ENCODE data around the gene AGAP3. TPM values are rescaled to one million over a fixed set of nuclear protein-coding genes. Genes with fewer than 3 reads are reported as not detected.

Gene AGAP3
- total RNA-seq, 1 donor from 2014 or later = 92.9 TPM

DNA sequence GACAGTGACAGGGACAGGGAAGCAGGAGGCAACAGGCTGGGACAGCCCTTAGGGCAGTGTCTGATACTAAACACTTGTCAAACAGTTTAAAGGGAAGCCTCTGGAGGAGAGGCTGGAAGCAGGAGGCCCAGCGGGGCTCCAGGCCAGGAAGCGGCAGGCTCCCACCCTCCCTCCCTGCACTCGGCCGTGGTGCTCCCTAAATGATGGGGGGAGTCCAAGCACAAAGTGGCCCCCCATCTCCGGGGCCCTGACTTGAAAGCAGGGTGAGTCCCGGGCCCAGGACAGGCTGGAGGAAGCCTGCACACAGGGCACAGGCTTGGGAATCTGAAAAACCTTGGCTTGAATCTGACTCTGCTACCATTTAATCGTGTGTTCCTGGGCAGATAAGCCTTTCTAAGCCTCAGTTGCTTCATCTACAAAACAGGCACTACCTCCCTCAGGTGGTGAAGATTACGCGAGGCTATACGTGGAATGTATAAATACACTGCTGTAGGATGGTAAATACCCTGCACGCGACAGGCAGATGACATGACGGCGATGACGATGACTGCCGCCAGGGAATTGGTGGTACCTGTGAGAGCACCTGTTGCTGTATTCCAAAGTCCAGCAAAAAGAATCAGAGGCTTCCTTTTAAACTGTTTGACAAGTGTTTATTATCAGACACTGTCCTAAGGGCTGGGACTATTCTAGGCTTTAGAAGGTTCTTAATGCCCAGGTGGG lies 47.2 kb downstream of the AGAP3 start:
- FAIRE-seq (no peak), DNase-seq (ENCODE audit: low spot score in 2 of 2) (peak in 1 of 2 donors; percentile 19)

DNA sequence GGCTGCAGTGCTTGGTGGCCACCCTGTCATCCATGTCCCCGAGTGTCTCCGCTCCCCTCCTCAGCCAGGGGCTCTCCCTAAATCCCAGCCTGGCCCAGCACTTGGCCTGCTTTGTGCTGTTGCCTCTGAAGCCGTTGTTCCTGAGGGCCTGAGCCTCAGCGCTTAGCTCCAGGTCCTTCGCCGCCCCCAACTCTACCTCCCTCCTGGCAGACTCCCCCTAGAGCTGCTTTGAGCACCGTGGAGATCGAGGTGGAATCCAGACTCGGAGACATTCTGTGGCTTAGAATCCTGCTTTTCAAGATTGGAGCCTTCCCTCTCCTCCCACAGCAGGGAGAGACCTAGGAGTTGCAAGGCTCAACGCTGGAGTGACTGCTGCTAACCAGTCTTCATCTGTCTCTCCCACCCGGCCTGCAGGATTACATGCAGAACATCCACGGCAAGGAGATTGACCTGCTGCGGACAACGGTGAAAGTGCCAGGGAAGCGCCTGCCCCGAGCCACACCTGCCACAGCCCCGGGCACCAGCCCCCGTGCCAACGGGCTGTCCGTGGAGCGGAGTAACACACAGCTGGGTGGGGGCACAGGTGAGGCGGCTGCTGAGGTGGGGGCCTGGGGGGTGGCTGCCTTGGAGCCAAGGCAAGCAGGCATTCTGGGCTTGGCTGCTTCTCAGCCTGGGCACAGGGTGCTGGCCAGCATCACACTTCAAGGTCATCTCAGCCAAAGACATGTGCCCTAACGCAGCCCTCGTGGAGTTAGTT lies 47.9 kb downstream of the AGAP3 start:
- no peak for FAIRE-seq

DNA sequence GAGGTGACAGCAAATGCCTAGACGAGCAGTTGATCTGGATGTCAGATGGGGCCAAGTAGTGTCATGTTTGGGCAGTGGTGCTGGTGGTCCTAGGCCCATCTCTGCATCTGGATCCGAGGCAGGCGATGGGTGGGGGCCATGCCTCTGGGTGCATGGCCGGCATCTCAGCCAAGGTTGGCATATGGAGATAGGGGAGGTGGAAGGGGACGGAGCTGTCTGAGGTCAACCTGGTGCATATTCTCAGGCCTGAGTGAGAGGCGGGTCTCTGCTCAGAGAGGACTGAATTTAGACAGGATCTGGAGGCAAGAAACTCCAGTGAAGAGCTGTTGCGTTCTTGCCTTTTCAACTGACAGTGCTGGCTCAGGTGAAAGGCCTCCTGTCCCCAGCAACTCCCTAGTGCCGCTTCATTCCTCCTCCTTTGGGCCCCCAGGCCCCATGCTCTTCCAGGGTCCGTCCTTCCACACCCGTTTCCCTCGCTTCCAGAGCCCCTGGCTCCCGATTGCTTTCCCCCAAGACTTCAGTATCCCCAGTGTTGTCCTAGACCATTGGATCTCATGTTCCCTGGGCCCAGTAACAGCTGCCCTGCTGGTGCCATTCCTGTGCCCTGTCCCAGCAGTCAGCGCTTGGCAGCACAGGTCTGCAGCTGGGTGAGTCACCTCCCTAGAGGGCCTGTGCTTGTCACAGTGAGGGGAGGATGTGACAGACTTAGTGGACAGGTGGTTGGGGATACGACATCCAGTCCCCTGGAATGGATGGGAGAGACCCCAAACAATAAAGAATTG lies 48.7 kb downstream of the AGAP3 start:
- FAIRE-seq = no peak
- peak in 1 of 2 donors; percentile 19 for DNase-seq (ENCODE audit: low spot score in 2 of 2)

More for the DNA sequence above, 47.9 kb downstream of the AGAP3 start:
- DNase-seq (ENCODE audit: low spot score in 2 of 2) = no peak

DNA sequence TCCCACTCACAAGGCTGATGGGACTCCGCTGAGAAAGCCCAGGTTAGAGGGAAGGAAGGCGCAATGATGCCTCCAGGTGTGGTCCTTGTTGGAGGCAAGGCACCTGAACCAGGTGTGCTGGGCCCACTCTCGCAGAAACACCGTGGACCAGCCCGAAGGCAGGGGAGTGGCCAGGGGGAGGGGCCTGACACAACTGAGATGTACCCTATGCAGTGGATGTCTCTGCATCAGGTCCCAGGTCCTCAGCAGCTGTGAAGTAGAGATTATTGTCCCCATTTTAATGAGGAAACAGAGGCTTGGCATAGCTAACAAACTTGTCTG lies 49.2 kb downstream of the AGAP3 start:
- DNase-seq (ENCODE audit: low spot score in 2 of 2) (peak in 1 of 2 donors; percentile 7), FAIRE-seq (no peak)

DNA sequence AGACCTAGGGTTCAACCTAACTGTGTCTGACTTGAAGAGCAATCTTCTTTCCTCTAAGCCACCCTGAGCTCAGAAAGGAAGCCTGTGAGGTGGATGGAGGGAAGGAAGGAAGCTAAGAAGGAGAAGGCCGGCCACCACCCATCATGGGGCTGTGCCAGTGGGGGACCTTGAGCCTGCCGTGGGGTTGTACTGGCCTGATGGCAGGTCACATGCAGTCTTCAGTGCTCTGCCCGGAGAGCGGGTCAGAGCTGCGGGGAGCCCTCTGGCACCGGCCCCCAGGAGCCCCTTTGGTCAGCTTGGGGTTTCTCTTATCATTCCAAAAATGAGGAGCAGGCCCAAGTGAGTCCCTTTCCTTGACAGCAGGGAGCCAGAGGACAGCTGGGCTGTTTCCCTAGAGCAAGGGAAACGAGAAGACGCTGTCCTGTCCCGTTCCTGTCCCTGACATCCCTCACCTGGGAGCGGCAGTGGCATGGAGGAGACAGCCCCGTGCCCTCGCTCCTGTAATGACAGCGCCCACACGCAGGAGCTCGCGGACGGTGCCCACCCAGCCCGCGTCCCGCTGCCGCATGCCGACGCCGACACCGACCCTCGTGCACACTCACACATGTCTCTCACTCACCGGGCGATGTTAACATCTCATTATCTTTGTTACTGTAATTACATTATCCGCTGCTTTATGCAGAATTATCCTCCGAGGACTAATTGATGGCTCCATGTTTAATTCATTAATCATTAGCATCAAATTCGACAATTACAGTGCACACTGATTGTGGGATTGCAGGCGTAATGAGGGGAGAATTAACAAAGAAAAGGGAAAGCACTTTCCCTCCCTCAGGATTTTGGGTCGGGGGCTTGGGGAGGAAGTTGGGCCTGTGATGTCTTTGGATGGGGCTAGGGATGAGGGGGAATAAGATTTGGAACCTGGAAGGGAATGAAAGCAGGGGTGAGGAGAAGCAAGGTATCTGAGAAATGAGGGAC lies 49.9 kb downstream of the AGAP3 start:
- FAIRE-seq = no peak
- peak; percentile 20 to 33 for DNase-seq (ENCODE audit: low spot score in 2 of 2)

DNA sequence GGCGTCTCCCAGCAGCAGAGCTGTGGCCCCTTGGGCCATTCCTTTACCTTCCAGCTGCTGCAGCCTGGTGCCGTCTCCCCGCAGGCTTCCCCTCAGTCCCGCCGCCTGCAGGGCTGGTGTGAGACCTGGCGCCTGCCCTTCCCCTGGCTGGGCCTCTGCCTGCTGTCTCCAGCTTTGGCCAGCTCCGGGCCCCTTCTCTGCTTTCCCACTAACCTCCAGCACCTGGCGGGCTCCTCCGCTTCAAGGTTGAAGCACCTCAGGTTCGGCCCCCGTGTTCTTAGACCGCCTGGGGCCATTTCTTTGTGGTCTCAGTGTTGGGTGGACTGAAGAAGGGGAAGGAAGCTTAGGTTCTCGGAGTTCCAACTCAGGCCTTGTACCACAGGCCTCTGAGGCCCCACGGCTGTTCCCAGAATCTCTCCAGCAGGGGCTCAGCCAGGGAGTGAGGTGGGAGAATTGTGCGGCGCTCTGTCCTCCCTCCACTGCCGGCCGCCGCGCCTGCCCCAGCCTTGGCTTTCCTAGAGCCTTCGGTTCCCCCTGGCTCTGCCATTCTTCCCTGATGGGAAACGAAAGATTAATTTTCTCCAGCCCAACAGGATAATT lies 50.9 kb downstream of the AGAP3 start:
- FAIRE-seq (no peak), DNase-seq (ENCODE audit: low spot score in 2 of 2) (peak; percentile 12 to 24)

DNA sequence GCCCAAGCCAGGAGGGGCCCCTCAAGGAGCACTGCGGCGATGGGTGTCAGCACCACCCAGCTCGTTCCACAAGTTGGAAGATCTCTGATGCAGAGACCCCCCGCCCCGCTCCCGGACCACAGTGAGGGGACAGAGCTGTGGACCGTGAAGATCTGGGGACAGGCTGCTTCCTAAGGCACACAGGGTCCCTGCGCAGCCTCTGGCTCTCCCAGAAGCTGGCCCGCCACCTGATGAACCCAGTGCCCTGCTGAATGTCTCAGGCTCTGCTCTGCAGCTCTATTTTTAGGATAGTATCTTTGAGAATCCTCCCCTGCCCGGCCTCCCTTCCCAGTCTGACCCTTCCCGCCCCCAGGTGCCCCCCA lies 51.5 kb downstream of the AGAP3 start:
- no peak for FAIRE-seq

DNA sequence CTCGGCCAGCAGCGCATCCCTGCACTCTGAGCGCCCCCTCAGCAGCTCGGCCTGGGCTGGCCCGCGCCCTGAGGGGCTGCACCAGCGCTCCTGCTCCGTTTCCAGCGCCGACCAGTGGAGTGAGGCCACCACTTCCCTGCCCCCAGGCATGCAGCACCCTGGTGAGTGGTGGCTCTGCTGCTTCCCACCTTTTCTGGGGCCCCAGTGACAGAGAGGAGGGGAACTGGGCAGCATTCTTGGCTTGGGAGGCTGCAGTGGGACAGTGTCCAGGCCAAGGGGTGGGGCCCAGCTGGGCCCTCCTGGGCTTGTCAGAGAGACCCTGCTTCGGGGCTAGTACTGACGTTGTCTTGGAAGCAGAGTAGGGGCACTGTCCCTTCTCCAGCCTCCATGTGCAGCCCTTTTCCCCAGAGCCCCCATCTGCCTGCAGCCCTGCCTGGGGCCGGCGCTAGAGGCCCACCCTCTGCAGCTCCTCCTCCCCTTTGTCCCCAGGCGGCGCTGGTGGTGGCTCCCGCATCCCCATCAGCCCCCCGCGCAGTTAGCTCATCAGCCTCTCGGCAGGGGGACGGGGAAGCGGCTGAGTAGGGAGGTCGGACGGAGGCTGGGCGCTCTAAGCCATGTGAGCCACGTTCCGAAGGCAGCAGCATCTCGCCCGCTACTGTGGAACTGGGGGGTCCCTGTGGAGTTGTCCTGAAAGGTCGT lies 52.0 kb downstream of the AGAP3 start:
- DNase-seq (ENCODE audit: low spot score in 2 of 2) (peak; percentile 20 to 29), FAIRE-seq (no peak)

More for the DNA sequence above, 51.5 kb downstream of the AGAP3 start:
- peak; percentile 12 to 19 for DNase-seq (ENCODE audit: low spot score in 2 of 2)

DNA sequence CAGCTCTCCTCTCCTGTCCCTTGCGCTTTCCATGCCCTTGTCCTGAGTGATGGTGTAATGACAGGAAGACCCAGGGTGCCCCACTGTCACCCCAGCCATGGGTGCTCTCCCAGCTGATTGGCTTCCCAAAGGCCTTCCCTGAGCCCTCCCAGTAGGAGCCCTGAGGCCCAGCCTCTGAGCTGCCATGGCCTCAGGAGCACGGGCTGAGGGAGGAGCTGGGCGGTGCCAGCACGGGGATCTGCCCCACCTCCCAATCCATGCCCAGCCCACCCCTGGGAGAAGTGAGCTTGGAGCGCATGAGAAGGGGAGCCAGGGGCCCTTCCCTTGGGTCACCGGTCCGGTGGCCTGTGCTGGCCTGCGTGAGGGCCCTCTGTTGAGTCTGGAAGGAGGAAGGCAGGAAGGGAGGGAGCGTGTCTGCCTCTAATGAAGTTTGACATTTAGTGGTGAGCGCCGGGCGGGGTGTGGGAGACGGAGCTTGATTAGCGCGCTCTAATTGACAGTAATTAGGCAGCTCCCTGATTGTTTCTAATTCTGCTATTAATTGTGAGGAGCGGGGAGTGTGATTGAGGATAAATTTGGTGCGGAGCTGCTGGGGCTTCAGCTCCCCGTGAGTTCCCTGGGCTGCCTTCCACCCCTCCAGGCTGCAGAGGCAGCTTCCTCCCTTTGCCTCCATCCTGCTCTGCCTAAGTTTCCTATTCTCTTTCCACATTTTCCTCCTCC lies 53.0 kb downstream of the AGAP3 start:
- FAIRE-seq (no peak), DNase-seq (ENCODE audit: low spot score in 2 of 2) (peak; percentile 24 to 30)

DNA sequence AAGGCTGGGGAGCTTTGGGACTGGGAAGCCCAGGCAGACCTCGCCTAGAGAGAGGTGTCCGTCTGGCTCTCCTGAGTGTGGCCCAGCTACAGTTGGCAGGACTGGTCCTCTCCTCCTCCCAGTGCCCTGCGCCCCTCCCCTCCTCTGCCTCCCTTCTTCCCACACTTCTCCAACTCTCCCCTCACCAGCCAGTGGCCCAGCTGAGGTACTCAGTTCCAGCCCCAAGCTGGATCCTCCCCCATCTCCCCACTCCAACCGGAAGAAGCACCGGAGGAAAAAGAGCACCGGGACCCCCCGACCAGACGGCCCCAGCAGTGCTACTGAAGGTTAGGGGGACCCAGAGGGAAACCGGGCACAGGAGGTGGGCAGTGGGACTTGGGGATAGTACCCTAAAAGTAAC lies 53.5 kb downstream of the AGAP3 start:
- DNase-seq (ENCODE audit: low spot score in 2 of 2) (no peak), FAIRE-seq (no peak)

DNA sequence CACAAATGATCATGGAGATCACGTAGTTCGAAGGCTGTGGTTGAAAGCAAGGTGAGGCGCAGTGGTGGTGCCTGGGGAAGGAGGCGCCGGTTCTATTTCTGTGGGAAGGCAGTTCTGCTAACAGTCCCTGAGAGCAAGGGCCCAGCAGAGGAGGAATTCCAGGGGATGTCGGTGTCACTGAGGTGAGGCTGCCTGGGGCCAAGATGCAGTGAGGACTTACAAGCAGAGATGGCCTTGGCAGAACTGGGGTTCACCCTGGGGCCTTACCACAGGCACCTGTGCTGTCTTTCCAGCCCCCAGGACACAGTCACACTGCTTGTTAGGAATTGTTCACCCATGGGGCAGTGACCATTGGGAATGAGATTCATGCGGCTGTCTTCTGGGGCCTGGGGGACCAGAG lies 54.6 kb downstream of the AGAP3 start:
- FAIRE-seq (no peak), DNase-seq (ENCODE audit: low spot score in 2 of 2) (no peak)

DNA sequence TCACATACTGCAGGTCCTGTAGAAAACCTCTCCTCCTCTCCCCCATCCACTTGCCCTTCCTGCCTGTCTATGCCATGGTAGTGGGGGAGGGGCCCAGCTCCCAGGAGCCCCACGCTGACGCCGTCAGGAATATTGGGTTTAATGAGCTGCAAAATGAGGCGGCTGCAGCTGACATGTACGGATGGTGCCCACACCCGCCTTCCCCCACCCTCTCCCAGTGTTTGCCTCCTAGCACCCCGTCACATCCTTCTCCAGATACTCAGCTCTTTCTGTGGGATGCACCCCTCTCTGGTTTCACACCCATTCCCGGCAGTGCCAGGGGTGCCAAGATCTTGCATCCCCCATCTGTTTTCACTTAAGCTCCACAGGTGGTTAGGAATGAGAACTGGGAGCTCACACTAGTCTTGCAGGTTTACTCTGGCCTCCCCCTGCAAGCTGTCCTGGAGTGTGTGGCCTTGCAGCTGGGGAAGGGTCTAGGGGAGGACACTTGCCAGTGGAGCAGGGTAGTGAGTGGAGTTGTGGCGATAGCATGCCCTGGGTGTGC lies 55.1 kb downstream of the AGAP3 start:
- DNase-seq (ENCODE audit: low spot score in 2 of 2) (peak in 1 of 2 donors; percentile 13), FAIRE-seq (no peak)

DNA sequence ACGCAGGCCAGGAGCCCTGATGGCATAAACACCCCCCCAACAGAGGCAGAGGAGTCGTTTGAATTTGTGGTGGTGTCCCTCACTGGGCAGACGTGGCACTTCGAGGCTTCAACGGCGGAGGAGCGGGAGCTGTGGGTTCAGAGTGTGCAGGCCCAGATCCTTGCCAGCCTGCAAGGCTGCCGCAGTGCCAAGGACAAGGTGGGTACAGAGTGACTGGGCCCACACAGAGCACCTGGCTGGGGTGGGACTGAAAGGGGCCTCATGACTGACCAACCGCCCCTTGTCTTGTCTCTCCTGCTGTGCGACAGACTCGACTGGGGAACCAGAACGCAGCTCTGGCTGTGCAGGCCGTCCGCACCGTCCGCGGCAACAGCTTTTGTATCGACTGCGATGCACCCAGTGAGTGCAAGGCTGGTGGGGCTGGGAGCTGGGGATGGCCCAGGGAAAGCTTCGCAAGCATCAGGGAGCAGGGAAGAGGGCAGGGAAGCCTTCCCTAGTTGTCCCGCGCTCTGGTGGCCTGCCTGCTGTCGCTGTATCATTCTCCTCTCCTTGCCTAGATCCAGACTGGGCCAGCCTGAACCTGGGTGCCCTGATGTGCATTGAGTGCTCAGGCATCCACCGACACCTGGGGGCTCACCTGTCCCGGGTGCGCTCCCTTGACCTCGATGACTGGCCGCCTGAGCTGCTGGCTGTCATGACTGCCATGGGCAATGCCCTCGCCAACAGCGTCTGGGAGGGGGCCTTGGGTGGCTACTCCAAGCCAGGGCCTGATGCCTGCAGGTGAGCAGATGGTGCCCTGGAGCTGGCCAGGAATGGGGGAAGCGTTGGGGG lies 55.8 kb downstream of the AGAP3 start:
- DNase-seq (ENCODE audit: low spot score in 2 of 2) = peak in 1 of 2 donors; percentile 19
- no peak for FAIRE-seq

DNA sequence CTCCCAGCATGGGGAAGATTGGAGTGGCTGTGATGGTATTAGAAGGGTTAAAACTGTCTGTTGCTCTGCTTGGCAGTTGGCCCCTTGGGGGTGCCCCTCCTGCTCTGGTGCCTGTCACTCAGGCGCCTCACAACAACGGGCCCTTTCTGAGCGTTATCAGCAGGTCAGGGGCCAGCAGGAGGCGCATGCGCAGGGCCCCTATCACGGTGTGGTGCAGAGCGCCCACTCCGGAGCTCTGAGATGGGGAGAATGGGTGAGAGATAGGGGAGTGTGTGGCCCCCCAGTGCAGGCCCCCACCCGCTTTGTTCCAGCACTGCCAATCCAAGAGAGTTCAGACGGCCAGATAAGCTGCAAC lies 56.4 kb downstream of the AGAP3 start:
- FAIRE-seq = no peak
- peak; percentile 46 to 70 for DNase-seq (ENCODE audit: low spot score in 2 of 2)

DNA sequence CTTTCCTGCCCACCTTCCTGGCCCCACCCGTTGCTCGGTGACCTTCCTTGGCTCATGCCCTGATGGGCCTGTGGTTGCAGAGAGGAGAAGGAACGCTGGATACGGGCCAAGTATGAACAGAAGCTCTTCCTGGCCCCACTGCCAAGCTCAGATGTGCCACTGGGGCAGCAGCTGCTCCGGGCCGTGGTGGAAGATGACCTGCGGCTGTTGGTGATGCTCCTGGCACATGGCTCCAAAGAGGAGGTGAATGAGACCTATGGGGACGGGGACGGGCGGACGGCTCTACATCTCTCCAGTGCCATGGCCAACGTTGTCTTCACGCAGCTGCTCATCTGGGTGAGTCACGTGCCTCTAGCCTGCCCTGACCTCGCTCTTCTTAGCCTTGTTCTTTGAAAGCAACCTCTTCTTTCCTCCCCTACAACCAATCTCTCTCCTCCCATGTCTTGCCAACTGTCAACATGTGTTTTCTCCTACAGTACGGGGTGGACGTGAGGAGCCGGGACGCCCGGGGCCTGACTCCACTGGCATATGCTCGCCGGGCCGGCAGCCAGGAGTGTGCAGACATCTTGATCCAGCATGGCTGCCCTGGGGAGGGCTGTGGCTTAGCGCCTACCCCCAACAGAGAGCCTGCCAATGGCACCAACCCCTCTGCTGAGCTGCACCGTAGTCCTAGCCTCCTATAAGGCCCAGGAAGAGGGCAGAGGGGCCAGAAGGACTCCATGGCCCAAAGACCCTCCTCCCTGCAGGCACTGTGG lies 57.2 kb downstream of the AGAP3 start:
- FAIRE-seq (no peak), DNase-seq (ENCODE audit: low spot score in 2 of 2) (no peak)

DNA sequence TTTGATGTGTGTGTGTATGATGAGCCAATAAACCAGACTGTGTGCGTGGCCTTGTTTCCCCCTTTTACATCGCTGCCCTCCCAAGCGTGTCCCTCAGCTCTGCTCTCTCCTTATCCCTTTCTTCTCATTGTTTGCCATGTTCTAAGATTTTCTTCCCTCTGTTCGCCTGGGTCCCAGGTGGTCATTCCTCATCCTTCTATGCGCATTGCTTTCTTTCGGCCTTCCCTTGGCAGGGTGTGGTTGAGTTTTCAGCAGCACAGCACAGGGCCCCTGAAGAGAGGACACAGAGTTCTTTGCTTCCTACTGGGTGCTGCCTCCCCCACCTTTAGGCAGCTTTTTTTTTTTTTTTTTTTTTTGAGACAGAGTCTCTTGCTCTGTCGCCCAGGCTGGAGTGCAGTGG lies 58.1 kb downstream of the AGAP3 start:
- DNase-seq (ENCODE audit: low spot score in 2 of 2) (no peak), FAIRE-seq (no peak)

DNA sequence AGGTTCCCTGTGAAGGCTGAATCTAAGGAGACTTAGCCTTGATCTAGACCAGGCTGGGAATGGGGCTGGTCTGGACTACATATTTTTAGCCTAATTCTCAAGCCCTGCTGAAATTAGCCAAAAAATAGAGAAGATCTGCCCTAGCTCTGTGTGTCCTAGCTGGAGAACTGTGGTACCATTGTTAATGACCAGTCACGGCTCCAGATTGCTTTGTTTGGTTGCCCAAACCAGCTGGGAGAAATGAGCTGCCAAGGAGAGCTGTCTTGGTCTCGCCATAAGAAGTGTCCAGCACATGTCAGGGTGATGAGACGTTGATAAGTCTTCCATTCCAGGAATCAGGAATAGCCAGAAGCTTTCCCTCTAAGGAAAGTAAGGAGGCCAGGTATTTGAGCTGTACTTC lies 60.5 kb downstream of the AGAP3 start:
- FAIRE-seq = no peak
- DNase-seq (ENCODE audit: low spot score in 2 of 2) = peak in 1 of 2 donors; percentile 26
